Fibroblast of skin of left quadriceps (primary cell): ENCODE measurements around the gene ATP8A1.
"Not testable (repeated sequence)": the region's sequence is repeated elsewhere in the genome, so short reads cannot be mapped to it uniquely, and the experiment has no call there.

Experiments used
- DNase-seq, 2 experiments: peaks; one replicate each; pipeline ENCODE4 v3.0.0-alpha.2; 2013; ENCODE audit warnings: low read depth in 2 of 2

Gene ATP8A1

GRCh38 chr4:42467777-42468176 lies 189.1 kb downstream of the ATP8A1 start:
- not testable (repeated sequence) for DNase-seq

DNA sequence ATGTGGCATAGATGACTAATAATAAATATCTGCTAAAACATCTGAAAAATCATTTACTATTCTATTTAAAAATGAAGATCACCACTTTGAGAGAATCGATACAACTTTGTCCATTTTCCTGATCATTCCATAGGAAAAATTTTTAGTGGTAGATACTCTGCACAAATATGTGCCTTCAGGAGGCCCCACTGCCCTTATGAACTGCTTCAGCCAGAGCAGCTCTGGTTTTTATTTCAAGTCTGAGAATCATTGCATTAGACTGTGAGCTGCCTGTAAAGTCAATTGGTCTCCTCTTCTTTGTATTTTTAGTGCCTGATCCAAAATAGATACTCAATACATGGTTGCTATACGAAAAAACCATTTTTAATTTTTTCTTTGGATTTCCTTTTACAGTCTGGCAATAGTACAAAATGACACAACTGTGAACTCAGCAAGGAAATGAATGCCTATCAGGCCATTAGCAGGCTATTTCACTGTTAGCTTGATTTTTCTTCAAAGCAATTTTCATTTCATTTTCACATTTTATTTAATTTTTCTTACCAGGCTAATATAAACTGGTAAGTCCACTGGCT lies 190.5 kb downstream of the ATP8A1 start:
- no peak for DNase-seq

DNA sequence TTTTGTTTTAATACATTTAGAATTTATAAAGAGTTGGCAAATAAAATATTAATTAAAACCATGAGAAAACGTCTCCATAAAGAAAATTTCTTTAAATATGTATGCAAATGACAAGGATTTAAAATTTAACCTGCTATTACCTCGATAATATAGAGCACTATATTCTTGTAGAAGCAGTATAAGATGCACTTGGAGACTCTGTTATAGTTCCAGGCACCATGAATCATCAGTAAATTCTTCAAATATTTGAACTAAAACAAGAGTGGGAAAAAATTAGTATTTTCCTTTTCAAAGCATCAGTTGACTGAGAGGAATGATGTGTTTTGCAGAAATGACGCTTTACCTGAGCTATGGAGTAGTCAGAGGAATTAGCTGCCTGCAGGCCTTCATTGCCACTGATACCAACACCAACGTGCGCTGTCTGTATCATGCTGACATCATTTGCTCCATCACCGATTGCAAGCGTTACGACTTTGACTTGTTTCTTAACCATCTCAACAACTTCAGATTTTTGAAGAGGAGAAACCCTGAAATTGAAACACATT lies 192.3 kb downstream of the ATP8A1 start:
- no peak for DNase-seq

DNA sequence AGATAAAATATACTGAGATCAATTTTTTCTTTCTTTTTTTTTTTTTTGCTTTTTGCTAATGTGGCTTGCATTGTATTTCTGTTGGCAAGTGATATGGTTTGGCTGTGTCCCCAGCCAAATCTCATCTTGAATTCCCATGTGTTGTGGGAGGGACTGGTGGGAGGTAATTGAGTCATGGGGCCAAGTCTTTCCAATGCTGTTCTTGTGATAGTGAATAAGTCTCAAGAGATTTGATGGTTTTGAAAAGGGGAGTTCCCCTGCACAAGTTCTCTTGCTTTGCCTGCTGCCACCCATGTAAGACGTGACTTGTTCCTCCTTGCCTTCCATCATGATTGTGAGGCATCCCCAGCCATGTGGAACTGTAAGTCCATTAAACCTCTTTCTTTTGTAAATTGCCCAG lies 195.7 kb downstream of the ATP8A1 start:
- not testable (repeated sequence) for DNase-seq

- no peak for DNase-seq
Observed at GRCh38 chr4:42460043-42460442, 196.9 kb downstream of the ATP8A1 start.

- no peak for DNase-seq
Observed at GRCh38 chr4:42458657-42459056, 198.2 kb downstream of the ATP8A1 start.

DNA sequence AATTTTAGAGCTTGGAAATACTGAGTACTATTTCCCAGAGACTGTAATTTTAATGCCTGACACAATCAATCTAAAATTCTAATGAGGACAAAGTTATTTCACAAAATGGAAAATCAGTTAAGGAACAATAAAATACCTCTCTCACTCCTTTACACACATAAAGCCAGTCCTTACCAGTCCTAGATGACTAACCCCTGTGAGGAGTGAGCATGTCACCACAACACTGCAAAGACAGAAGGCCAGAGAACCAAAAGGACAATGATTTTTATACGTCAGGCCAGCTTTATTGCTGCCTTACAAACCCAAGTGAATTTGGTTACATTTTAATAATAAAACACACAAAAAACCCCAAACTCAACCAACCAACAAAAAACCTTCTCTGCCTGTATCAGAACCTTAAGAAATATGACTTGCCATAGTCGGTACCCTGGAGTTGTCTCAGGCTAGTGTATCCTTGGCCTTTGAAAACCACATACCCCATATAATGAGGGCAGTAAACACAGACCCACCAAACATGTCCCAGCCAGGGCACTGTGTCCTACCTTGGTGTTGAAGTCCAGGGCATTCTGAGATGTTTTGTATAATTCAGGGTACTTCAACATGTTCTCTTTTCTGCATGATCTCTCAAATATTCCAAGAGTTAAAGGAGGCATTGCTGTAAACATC lies 202.0 kb downstream of the ATP8A1 start:
- DNase-seq: no peak

DNA sequence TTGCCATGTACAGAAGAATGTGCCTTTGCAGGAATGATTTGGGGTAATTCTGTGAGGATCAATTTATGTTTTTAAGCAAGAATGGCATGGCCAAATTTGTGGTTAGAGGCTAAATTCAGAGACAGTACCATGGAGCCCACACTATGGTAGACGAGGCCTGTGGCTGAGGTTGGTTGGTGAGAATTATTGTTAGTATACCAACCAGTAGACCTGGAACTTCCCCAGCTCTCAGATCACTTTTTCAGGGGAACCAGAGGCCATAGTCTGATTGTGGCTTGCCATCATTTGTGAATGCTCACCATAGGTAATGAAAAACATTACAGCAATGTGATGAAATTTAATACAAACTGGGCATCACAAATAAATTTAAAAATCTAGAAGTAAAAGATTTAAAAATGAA lies 203.3 kb downstream of the ATP8A1 start:
- no peak for DNase-seq

DNA sequence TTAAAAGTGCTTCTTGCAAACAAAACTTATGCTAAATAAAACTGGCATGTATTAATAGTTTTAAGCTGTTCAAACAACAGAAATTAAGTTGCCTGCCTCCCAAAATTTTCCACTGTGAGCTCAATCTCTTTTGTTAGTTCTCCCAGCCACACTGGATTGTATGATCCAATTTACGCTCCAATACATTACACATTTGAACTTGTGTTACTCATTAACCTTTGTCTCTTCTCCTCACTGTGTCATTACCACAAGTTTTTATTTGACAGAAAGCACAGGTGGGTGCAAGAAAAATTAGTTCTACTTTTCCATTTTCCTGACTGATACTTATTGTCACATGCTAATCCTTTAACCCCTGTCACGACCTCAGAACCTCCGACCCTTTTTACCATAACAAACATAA lies 204.1 kb downstream of the ATP8A1 start:
- no peak for DNase-seq

GRCh38 chr4:42446823-42447222 lies 210.1 kb downstream of the ATP8A1 start:
- DNase-seq: no peak

DNA sequence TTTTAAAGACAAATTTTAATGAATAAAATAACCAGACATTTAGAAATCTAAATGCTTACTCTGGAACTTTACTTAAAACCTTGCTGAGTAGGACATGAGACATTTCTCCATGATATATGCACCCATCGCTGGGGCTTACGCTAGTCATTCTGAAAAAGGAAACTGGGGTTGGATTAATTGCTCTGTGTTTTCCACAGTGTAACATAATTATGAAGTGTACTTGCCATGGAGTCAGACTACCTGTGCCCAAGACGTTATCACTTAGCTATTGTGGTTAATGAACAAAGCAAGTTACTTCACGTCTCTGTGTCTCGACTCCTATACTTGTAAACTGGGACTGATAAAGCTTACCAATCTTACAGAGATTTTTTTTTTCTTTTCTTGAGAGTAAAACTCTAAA lies 211.9 kb downstream of the ATP8A1 start:
- DNase-seq: no peak

- DNase-seq: no peak
Observed at GRCh38 chr4:42442601-42443000, 214.3 kb downstream of the ATP8A1 start.

- DNase-seq: no peak
Observed at GRCh38 chr4:42440083-42440482, 216.8 kb downstream of the ATP8A1 start.

DNA sequence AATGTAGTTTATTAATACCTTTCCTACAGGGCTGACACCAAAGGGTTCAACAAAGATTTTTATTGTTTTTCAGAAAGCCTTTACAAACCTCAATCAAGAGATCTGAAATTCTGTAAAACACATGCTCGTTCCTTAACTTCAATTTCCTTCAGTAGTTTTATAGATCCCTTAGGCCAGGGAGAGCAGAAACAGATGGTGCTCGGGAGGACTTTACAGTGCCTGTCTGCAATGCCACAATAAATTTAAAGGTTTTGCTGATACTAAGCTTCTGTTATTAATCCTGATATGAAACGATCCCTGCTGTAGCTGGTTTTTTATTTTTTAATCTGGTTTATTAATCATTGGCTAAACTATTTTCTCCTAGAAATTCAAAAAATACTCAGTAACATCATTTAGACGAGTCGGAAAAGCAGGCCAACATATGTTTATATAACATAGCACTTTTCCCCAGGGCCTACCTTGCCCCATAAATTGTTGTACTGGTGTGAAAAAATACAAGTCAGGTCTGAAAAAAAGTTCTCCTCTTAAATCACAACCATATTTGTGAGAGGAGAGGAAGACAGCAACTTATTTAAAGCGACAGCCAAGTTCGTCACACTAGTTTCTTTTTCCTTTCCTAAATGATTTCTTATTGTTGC lies 219.9 kb downstream of the ATP8A1 start:
- no peak for DNase-seq

DNA sequence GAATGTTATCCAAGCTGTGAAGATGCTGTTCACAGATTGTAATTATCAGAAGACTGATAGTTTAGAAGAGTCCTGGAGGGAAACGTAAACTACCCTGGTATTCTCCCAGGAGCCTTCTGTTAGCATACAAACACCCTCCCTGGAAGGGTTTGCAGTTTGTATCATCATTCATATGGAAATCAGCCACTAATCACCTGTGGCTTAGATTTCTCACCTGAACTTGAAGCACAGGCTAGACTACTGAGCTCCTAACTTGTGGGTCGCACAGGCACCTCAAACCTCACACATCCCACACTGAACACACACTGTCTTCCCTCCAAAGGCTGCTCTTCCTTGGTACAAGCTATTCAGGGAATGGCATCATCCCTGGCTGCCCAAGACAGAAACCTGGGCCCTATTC lies 228.9 kb downstream of the ATP8A1 start:
- no peak for DNase-seq

DNA sequence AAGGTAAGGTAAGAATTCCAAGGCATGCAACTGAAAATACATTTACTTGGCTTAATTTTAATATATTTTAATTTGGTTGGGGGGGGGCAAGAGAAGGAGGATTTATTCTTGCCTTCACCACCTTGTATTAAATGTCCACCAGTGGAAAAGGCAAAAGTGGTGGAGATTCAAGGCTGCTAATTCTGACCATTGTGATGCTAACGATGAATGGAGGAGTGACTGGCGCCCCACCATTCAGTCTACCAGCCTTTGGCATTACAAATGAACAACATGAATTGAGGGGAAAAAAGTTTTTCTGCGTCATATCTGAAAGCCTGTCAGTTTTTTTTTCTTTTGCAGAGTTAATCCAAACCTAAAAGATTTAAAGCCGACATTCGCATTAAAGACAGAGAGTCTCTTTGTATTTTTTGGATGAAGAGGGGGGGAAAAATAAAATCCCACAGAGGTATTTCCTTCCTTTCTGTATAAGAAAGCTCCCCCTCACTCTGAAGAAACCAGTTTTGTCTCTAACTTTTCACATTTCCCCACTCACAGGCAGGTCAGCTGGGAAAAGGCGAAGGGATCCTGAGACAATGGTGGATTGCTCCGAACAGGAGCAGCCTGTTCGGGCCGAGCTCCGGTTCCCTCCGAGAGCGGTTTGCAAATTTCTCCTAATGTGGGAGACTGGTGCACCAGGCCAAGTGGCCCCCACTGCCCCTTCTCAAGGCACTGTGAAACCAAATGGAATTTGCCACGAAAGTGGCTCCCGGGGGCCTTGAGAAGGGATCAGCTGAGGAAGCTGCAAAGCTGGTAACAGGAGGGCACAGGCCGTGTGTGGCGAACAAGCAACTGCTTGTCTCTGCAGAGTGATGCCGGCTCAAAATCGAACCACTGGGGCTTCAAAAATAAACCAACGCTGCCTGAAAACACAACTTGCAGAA lies 231.5 kb downstream of the ATP8A1 start:
- DNase-seq: no peak

GRCh38 chr4:42420140-42420539 lies 236.8 kb downstream of the ATP8A1 start:
- no peak for DNase-seq

DNA sequence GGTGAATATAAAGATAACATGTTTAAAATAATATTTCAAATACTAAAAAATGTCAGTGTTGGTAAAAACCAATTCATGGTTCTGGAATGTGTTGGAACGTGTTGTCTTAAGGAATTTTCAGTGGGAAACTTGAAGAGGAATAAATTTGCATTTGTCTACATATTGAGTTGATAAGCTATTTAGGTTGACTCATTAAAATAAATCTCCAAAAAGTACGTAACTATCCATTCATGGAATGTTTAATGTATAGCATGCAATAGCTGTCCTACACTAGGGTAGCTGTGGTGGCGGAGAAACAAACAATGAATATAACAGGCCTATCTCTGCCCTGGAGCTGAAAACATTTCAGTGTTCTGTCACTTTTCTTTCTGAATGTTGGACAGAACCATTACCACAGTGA lies 239.4 kb downstream of the ATP8A1 start:
- DNase-seq: peak; percentile 52 to 56

- no peak for DNase-seq
Observed at GRCh38 chr4:42416017-42416416, 240.9 kb downstream of the ATP8A1 start.

GRCh38 chr4:42415281-42415680 lies 241.6 kb downstream of the ATP8A1 start:
- no peak for DNase-seq

DNA sequence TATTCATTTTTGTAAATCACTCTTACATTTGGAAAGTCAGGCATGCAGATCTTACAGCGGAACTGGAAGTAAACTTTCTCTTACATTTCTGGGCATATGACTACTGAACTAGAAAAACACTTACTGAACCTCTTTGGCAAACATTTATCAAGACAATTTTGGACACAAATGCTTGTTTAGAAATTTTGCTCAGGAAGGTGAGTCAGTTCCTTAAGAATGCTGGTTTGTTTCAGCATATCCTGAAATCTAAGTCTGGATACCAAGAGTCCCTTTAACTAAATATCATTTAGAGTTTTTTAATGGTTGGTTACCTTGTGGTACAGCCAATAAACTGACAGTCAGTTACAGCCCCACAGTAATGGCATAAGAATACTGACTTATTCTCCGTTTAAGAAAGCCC lies 244.7 kb downstream of the ATP8A1 start:
- DNase-seq: peak; percentile 71 to 72

DNA sequence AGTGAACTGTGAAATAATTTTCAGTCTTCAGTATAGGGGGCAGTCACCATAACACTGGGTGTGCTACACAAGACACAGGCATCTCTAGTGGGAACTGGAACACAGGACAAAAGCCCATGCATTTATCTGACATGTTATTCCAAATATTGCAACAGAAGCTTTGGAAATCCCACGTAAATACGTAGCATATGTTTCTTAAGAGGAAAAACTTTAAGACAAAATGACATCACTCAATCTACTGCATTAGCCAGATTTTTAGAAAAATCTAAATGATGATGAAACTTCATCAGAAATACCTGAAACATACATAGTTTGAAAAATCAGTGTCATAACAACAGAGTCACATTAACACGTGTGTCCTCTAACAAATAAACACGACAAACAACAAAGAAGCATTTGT lies 245.1 kb downstream of the ATP8A1 start:
- DNase-seq: no peak
